ENCODE data around the gene GPC6.

The GPC6 gene

GRCh38 chr13:93535251-93535650, 308.6 kb downstream of the GPC6 start:
- Mint-ChIP-seq H3K27ac (ENCODE audit: low read depth) (no peak overlapping the region), H3K9me3 (no peaks in the 10 kb centered on the region), H3K27me3 (no peaks in the 10 kb centered on the region), H3K36me3 (ENCODE audit: insufficient read depth) (no peaks in the 10 kb centered on the region), H3K4me1 (no peaks in the 10 kb centered on the region), H3K4me3 (no peak overlapping the region)
- ATAC-seq (replicated peaks; ENCODE audit: extremely low read depth, poor library complexity, severe bottlenecking) (no peak), DNase-seq (ENCODE audit: low spot score in 2 of 2) (no peak)

- Mint-ChIP-seq H3K4me1 (no peaks in the 10 kb centered on the region), H3K4me3 (no peak overlapping the region), H3K27ac (ENCODE audit: low read depth) (no peak overlapping the region), H3K27me3 (no peaks in the 10 kb centered on the region), H3K36me3 (ENCODE audit: insufficient read depth) (no peaks in the 10 kb centered on the region), H3K9me3 (peaks cover 4% of the 10 kb centered on the region)
- DNase-seq (ENCODE audit: low spot score in 2 of 2) = no peak
- ATAC-seq (replicated peaks; ENCODE audit: extremely low read depth, poor library complexity, severe bottlenecking) = no peak
These were observed 313.3 kb downstream of the GPC6 start for GRCh38 chr13:93539914-93540313.

- Mint-ChIP-seq H3K27me3 (no peaks in the 10 kb centered on the region), H3K27ac (ENCODE audit: low read depth) (no peak overlapping the region), H3K4me3 (no peak overlapping the region), H3K9me3 (peaks cover 7% of the 10 kb centered on the region), H3K36me3 (ENCODE audit: insufficient read depth) (no peaks in the 10 kb centered on the region), H3K4me1 (no peaks in the 10 kb centered on the region)
- no peak for ATAC-seq (replicated peaks; ENCODE audit: extremely low read depth, poor library complexity, severe bottlenecking)
- no peak for DNase-seq (ENCODE audit: low spot score in 2 of 2)
These were observed 321.3 kb downstream of the GPC6 start for GRCh38 chr13:93547886-93548285.

GRCh38 chr13:93549326-93550005, 322.9 kb downstream of the GPC6 start:
- DNase-seq (ENCODE audit: low spot score in 2 of 2) (no peak), ATAC-seq (replicated peaks; ENCODE audit: extremely low read depth, poor library complexity, severe bottlenecking) (no peak)
- Mint-ChIP-seq H3K4me3 (no peak overlapping the region), H3K27me3 (no peaks in the 10 kb centered on the region), H3K9me3 (peaks cover 7% of the 10 kb centered on the region), H3K4me1 (no peaks in the 10 kb centered on the region), H3K36me3 (ENCODE audit: insufficient read depth) (no peaks in the 10 kb centered on the region), H3K27ac (ENCODE audit: low read depth) (no peak overlapping the region)

GRCh38 chr13:93550236-93550635, 323.6 kb downstream of the GPC6 start:
- Mint-ChIP-seq H3K27ac (ENCODE audit: low read depth) (no peak overlapping the region), H3K4me3 (no peak overlapping the region)

GRCh38 chr13:93552596-93552995, 326.0 kb downstream of the GPC6 start:
- DNase-seq (ENCODE audit: low spot score in 2 of 2) (no peak), ATAC-seq (replicated peaks; ENCODE audit: extremely low read depth, poor library complexity, severe bottlenecking) (no peak)
- Mint-ChIP-seq H3K27me3 (no peaks in the 10 kb centered on the region), H3K4me1 (no peaks in the 10 kb centered on the region), H3K27ac (ENCODE audit: low read depth) (no peak overlapping the region), H3K9me3 (no peaks in the 10 kb centered on the region), H3K4me3 (no peak overlapping the region), H3K36me3 (ENCODE audit: insufficient read depth) (no peaks in the 10 kb centered on the region)

More at GRCh38 chr13:93550236-93550635, 323.6 kb downstream of the GPC6 start:
- H3K4me1 Mint-ChIP-seq = no peaks in the 10 kb centered on the region
- no peaks in the 10 kb centered on the region for H3K9me3 Mint-ChIP-seq
- no peak for ATAC-seq (replicated peaks; ENCODE audit: extremely low read depth, poor library complexity, severe bottlenecking)
- no peaks in the 10 kb centered on the region for H3K36me3 Mint-ChIP-seq (ENCODE audit: insufficient read depth)
- H3K27me3 Mint-ChIP-seq = no peaks in the 10 kb centered on the region
- no peak for DNase-seq (ENCODE audit: low spot score in 2 of 2)

- DNase-seq (ENCODE audit: low spot score in 2 of 2) (no peak), ATAC-seq (replicated peaks; ENCODE audit: extremely low read depth, poor library complexity, severe bottlenecking) (no peak)
- no peaks in the 10 kb centered on the region for H3K4me1 Mint-ChIP-seq
- H3K27ac Mint-ChIP-seq (ENCODE audit: low read depth) = no peak overlapping the region
- no peak overlapping the region for H3K4me3 Mint-ChIP-seq
- H3K36me3 Mint-ChIP-seq (ENCODE audit: insufficient read depth) = no peaks in the 10 kb centered on the region
- no peaks in the 10 kb centered on the region for H3K9me3 Mint-ChIP-seq
- no peaks in the 10 kb centered on the region for H3K27me3 Mint-ChIP-seq
These were observed 327.9 kb downstream of the GPC6 start for GRCh38 chr13:93554514-93554913.

GRCh38 chr13:93558637-93559036, 332.0 kb downstream of the GPC6 start:
- Mint-ChIP-seq H3K27ac (ENCODE audit: low read depth) (no peak overlapping the region), H3K4me3 (no peak overlapping the region), H3K27me3 (no peaks in the 10 kb centered on the region), H3K36me3 (ENCODE audit: insufficient read depth) (no peaks in the 10 kb centered on the region), H3K4me1 (no peaks in the 10 kb centered on the region), H3K9me3 (no peaks in the 10 kb centered on the region)
- ATAC-seq (replicated peaks; ENCODE audit: extremely low read depth, poor library complexity, severe bottlenecking) (no peak), DNase-seq (ENCODE audit: low spot score in 2 of 2) (no peak)

GRCh38 chr13:93559718-93560117, 333.1 kb downstream of the GPC6 start:
- Mint-ChIP-seq H3K27me3 (no peaks in the 10 kb centered on the region), H3K9me3 (no peaks in the 10 kb centered on the region), H3K4me1 (no peaks in the 10 kb centered on the region), H3K4me3 (no peak overlapping the region), H3K36me3 (ENCODE audit: insufficient read depth) (no peaks in the 10 kb centered on the region), H3K27ac (ENCODE audit: low read depth) (no peak overlapping the region)
- no peak for DNase-seq (ENCODE audit: low spot score in 2 of 2)
- no peak for ATAC-seq (replicated peaks; ENCODE audit: extremely low read depth, poor library complexity, severe bottlenecking)

- H3K27me3 Mint-ChIP-seq = no peaks in the 10 kb centered on the region
- H3K27ac Mint-ChIP-seq (ENCODE audit: low read depth) = no peak overlapping the region
These were observed 335.1 kb downstream of the GPC6 start for GRCh38 chr13:93561576-93562225.

GRCh38 chr13:93562676-93563075, 336.1 kb downstream of the GPC6 start:
- no peaks in the 10 kb centered on the region for H3K36me3 Mint-ChIP-seq (ENCODE audit: insufficient read depth)
- no peak overlapping the region for H3K4me3 Mint-ChIP-seq
- H3K27me3 Mint-ChIP-seq = no peaks in the 10 kb centered on the region
- no peaks in the 10 kb centered on the region for H3K4me1 Mint-ChIP-seq
- H3K9me3 Mint-ChIP-seq = no peaks in the 10 kb centered on the region
- no peak overlapping the region for H3K27ac Mint-ChIP-seq (ENCODE audit: low read depth)
- ATAC-seq (replicated peaks; ENCODE audit: extremely low read depth, poor library complexity, severe bottlenecking) (no peak), DNase-seq (ENCODE audit: low spot score in 2 of 2) (no peak)

More at GRCh38 chr13:93561576-93562225, 335.1 kb downstream of the GPC6 start:
- ATAC-seq (replicated peaks; ENCODE audit: extremely low read depth, poor library complexity, severe bottlenecking) (no peak), DNase-seq (ENCODE audit: low spot score in 2 of 2) (no peak)
- H3K4me1 Mint-ChIP-seq = no peaks in the 10 kb centered on the region
- no peak overlapping the region for H3K4me3 Mint-ChIP-seq
- H3K9me3 Mint-ChIP-seq = no peaks in the 10 kb centered on the region
- no peaks in the 10 kb centered on the region for H3K36me3 Mint-ChIP-seq (ENCODE audit: insufficient read depth)

GRCh38 chr13:93577105-93577504, 350.5 kb downstream of the GPC6 start:
- Mint-ChIP-seq H3K36me3 (ENCODE audit: insufficient read depth) (no peaks in the 10 kb centered on the region), H3K9me3 (no peaks in the 10 kb centered on the region), H3K4me1 (no peaks in the 10 kb centered on the region), H3K4me3 (no peak overlapping the region), H3K27me3 (no peaks in the 10 kb centered on the region), H3K27ac (ENCODE audit: low read depth) (no peak overlapping the region)
- DNase-seq (ENCODE audit: low spot score in 2 of 2) (no peak), ATAC-seq (replicated peaks; ENCODE audit: extremely low read depth, poor library complexity, severe bottlenecking) (no peak)

GRCh38 chr13:93589788-93590187, 363.2 kb downstream of the GPC6 start:
- no peak overlapping the region for H3K4me3 Mint-ChIP-seq
- H3K36me3 Mint-ChIP-seq (ENCODE audit: insufficient read depth) = no peaks in the 10 kb centered on the region
- H3K9me3 Mint-ChIP-seq = no peaks in the 10 kb centered on the region
- no peaks in the 10 kb centered on the region for H3K27me3 Mint-ChIP-seq
- no peaks in the 10 kb centered on the region for H3K4me1 Mint-ChIP-seq
- no peak overlapping the region for H3K27ac Mint-ChIP-seq (ENCODE audit: low read depth)
- no peak for ATAC-seq (replicated peaks; ENCODE audit: extremely low read depth, poor library complexity, severe bottlenecking)
- DNase-seq (ENCODE audit: low spot score in 2 of 2) = no peak

Data from central memory CD8-positive, alpha-beta T cell (primary cell).